ENCODE measurements around the gene ROR1.

Gene ROR1

DNA sequence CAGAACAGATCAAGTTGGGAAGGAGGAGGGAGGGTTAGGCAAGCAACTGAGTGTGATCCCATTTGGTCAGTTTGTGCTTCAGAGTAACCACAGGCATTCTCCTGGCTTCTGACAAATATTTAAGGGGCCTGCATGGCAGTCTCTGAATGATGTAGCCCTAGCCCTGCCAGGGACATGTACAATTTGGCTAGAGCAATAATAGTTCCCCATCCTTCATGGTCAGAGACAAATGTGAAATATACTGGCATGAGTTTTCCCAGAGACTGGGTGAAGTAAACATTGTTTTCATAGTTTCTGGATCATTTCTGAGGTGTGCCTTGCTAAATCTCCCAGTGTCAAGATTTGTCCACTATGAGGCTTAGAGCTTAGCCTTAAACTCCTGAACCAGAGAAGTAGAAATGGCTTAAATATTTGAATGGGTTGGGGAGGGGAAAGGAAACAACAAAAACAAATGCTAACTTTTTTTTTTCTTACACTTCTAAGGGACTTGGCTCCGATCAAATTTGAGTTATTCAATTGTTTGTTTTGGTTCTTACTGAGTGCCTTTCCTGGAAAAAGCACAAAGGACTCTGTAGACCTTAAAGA is 387.6 kb downstream of the ROR1 start:
- DNase-seq, result peak; percentile 28

GRCh38 chr1:64162151-64162550 is 388.3 kb downstream of the ROR1 start:
- no peak for DNase-seq

DNA sequence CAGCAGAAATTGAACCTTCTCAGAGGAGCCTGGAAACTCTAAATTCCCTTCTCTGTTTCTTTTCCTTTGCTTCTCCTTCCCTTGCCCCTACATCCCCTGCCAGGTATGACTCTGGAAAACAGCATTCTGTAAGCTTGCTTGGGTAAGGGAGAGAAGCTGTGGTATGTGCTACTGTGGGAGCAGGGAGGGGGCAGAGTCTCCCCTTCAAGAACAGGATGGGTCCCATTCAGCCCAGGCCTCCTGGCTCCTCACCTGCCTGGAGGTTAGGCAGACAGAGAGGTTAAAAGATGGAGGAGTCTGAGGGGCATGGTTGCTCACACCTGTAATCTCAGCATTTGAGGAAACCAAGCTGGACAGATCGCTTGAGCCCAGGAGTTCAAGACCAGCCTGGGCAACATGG is 389.0 kb downstream of the ROR1 start:
- DNase-seq, result no peak

DNA sequence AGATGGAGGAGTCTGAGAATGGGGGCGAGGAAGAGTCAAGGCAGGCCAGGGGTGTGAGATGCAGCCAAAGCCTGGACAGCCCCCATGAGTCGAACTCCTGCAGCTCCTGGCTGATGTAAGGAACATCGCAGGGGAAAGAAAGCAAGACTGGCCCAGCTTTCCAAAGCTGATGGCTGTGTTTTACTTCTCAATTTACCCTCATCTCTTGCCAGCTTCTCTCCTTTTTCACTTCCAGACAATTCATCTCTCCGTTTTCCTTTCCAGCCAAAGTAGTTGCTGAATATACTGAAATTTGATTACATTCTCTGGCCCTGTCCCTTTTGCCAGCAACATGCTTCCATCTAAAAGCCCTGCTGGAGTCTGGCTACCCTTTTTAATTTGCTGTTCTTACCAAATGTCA is 389.6 kb downstream of the ROR1 start:
- DNase-seq, result no peak

GRCh38 chr1:64163970-64164369 is 390.2 kb downstream of the ROR1 start:
- DNase-seq, result peak; percentile 23

DNA sequence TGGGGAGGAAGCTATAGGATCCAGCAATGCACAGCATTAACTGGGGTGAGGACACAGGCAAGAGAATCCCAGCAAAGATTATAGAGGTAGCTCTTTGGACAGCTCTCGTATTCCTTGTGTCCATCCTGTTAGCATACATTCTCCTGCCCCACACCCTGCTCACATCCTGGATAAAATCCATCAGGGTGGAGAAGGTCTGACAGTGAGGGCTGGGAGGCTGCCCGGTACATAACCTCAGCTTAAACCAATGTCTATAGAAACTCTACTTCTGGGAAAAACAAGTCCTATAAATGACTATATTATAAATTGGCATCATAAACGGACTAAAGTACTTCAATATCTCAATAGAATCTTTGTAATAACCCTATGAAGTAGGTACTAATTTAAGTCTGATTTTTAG is 392.8 kb downstream of the ROR1 start:
- DNase-seq, result no peak

DNA sequence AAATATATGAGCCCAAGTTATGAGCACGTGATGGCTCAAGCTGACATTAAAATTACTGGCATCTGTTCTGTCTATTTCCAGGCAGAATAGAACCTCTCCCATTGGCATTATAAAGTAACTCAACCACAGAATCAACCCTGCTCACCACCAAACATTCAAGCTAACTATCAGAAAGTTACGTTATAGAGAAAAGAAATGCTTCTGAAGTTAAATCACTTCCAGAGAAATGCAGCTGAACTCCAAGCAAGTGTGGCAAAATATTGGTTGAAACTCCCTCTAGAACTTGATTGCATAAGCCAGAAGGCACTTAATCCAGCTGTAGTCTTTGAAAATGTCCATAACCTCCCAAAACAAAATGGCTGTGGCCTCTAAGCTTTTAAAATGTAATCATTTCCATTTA is 393.4 kb downstream of the ROR1 start:
- DNase-seq, result no peak

GRCh38 chr1:64171246-64171645 is 397.4 kb downstream of the ROR1 start:
- DNase-seq, result no peak

- peak; percentile 21 for DNase-seq
These were observed 398.0 kb downstream of the ROR1 start for GRCh38 chr1:64171797-64172281.

DNA sequence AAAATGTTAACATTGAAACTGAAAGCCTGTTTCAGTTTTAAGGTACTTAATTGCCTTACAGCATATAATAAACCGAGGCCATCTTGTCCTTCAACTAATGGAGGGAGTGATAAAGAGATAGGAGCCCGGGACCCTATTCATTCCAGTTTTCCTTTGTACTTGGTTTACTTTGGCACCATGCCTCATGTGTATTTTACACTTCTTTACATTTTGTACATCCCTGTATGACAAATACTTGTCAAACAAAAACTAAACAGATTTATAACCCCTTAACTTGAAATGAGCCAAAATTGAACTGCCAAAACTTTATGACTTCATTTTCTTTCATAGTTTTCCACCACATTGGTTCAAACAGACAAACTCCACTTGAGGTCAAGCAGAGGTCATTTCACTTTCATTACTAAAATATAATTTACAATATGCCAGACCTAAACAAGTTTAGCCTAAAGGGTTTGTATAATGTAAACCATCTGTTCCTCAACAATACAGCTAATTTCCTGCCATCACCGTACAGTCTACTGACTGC is 398.7 kb downstream of the ROR1 start:
- DNase-seq, result no peak

DNA sequence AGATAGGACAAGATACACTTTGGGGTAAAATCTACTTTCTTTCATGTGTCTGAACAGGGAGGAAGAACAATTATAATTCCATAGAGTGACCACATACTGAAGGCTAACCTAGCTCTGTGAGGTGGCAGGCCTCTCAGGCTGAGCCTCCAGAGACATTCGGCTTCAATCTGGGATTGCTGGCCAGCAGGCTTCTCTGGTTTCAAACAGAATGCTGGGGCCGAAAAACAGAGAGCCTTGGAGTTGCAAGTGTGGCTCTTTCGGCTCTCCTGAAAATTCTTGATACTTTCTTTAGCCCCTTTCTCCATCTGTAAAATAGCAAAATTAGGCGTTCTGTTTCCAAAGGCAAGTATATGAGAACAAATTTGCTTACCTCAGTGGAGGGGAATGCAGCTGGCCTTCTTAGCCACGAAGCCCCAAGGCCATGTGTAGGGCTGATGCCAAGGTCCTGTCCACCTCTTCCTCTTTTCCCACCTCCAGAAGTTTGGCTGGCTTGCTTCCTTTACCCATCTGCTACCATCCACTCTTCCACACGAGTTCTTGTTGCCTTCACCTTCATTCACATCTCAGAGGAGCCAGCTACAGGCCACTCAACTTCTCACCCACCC is 399.6 kb downstream of the ROR1 start:
- no peak for DNase-seq

DNA sequence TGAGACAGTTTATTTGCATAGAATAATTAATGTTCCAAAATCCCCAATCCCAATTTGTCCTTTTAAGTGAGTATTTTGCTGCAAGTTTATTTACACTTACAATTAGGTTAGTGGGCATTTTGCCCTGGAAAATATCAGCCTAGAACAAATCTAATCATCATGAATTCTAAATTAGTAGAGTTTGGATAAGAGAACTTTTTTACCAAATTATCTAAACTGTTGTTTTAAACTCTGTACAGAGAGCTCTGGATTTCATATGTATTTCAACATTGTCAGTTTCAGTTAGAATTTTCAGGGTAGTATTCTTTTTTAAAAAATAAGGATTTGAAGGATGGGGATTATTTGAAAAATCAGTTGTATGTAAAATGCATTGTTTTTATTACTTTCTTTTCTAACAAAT is 401.8 kb downstream of the ROR1 start:
- DNase-seq, result no peak

DNA sequence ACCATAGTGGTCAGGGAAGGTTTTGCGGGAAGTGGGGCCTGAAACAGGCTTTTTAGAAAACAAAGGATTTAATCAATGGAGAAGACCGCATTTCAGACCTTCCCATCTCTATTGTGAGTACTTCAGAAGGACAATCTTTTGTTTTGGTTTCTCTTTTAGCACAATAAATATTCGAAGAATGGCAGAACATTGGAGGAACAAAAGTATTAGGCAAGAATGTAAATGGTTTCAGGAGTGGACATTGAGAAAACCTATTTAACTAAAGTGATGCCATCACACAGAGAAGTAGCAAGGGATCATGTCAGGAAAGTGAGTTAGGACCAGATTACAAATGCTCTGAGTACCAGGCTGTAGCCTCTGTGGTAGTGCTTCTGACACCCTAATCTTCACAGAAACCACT is 402.8 kb downstream of the ROR1 start:
- no peak for DNase-seq

- no peak for DNase-seq
These were observed 405.8 kb downstream of the ROR1 start for GRCh38 chr1:64179588-64179987.

GRCh38 chr1:64182207-64182606 is 408.4 kb downstream of the ROR1 start:
- no peak for DNase-seq

DNA sequence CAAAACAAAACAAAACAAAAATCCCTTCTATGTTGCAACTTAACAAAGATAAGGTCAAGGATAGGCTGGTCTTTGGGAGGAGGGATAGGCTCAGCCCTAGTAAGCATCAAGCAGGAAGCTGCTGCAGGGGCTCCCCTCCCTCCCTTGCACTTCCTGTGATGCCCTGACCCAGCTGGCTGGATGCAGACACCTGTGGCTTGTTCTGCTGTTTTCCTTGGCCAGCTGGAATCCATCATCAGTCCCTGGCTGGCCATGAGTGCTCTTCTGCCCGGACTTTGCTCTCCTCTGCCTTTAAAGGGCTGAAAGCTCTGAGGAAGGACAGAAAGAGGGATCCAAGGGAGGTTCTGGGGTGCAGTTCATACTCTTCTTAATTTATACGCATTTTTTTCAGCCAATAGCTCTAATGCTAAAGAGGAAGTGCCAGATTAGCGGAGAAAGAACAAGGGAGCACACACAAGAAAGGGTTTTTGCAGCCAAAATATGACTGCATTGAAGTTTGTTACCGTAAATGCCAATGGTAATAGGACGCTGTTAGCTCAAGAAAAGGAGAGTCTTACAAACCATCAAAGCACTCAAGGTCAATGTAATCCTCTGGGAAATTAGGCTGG is 409.7 kb downstream of the ROR1 start:
- no peak for DNase-seq

- DNase-seq, result no peak
These were observed 410.2 kb downstream of the ROR1 start for GRCh38 chr1:64184003-64184440.

- no peak for DNase-seq
These were observed 412.5 kb downstream of the ROR1 start for GRCh38 chr1:64186138-64186897.

DNA sequence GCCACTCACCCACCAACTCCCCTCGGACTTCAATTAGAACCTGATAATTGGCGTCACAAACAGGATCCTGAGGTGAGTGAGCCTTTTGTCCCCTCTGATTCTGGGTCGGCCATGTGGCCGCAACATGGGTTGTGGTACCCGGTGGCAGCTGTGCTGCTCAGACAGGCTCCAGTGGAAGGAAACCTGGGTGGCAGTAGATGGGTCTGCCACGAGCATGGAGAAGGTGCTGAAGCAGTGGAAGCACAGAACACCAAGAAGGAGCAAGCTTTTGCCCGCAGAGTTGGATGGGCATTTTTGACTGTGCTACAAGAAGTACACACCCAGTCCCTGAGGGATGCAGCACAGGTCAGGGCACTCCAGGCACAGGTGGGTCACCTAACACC is 413.1 kb downstream of the ROR1 start:
- no peak for DNase-seq

DNA sequence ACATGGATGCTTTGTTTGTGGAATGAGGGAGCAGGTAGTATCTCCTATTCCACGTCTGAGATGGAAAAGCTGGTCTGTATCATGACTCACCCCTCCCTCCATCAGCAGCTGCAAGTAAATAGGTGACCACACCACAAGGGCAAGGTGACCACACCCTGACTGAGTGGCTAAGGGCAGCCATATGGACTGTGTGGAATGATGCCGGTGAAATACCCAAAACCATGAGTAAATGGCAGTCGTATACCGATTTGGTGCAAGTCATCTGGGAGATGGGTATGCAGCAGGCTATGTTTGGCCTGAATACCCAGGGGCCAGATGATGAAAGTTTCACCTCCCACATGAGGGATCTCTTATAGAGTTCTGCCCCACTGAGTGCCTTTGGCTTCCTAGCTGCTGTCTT is 413.8 kb downstream of the ROR1 start:
- no peak for DNase-seq

GRCh38 chr1:64192290-64192689 is 418.5 kb downstream of the ROR1 start:
- DNase-seq, result no peak

GRCh38 chr1:64194168-64195080 is 420.6 kb downstream of the ROR1 start:
- no peak for DNase-seq

DNA sequence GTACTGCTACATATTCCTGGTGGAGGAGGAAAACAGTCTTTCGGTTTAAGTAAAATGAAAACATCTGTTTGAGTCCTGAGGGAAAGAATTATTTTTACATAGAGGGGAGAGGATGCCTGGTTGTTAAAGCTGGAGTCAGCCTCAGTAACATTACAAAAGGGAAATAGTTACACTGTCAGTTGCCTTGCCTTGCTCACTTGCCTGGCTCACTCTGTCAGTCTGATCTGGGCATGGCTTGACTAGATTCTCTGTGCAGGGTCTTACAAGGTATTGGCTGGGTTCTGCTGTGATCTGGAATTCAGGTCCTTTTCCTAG is 421.2 kb downstream of the ROR1 start:
- no peak for DNase-seq

All from amniotic stem cell (primary cell).